ENCODE measurements around the gene RNF14. TPM values are rescaled to one million over a fixed set of nuclear protein-coding genes. Genes with fewer than 3 reads are reported as not detected.

RNF14 gene
- total and polyA plus RNA-seq, 10 of the 15 experiments (the other 5 are each of a cell fraction or from before 2014, with no cell fraction given): 13.2 to 41.8 (median 28.3) TPM

DNA sequence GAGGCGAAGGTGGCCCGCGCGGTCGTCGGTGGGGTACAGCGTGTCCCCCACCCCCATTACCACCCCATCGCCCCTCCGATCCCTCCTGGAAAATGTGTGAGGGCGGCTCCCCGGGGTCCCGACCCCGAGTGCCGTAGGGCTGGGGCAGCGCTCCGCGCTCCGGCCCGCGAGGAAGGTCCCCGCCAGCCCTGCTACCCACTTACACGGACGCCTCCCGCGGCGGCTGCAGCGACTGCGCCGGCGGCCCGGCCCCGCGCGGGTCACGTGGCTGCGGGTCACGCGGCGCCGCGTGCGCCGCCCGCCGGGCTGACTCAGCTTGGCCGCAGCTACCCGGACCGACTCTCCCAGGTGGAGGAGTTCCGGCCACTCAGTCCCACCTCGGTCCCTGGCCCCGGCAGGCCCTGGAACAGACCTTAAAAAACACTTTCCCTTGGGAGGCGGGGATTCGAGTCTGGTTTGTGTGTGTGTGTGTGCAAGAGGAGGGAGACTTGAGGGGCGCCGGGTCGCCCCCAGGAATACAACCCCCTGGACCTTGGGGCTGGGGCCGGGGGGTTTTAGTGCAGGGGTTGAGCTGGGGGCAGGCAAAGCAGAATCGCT lies 44.0 kb downstream of the RNF14 start, which contains the start of gene GNPDA1 (continued):
- no peak for TF ChIP-seq E2F8 (IDR thresholded peaks at IDR 0.05; ENCODE audit: low read depth, partially characterized antibody)
- TF ChIP-seq NRF1 (conservative IDR thresholded peaks at IDR 0.05; ENCODE audit: low read depth, low read length): no peak
- no peak for TF ChIP-seq SPI1 (IDR thresholded peaks at IDR 0.05; ENCODE audit: borderline replicate concordance, insufficient read depth, low read depth, low read length)
- TF ChIP-seq CREM (IDR thresholded peaks at IDR 0.05; ENCODE audit: low read depth): no peak
- TF ChIP-seq EED (IDR thresholded peaks at IDR 0.05; ENCODE audit: low read depth): no peak
- TF ChIP-seq ZBTB40 (IDR thresholded peaks at IDR 0.05; ENCODE audit: borderline replicate concordance): no peak
- no peak for TF ChIP-seq ASH2L (IDR thresholded peaks at IDR 0.05; ENCODE audit: borderline replicate concordance, low read depth)
- peak; percentile 74 for TF ChIP-seq POLR2A (IDR thresholded peaks at IDR 0.05; ENCODE audit: low read depth, low read length)
- TF ChIP-seq, protein P1, sequence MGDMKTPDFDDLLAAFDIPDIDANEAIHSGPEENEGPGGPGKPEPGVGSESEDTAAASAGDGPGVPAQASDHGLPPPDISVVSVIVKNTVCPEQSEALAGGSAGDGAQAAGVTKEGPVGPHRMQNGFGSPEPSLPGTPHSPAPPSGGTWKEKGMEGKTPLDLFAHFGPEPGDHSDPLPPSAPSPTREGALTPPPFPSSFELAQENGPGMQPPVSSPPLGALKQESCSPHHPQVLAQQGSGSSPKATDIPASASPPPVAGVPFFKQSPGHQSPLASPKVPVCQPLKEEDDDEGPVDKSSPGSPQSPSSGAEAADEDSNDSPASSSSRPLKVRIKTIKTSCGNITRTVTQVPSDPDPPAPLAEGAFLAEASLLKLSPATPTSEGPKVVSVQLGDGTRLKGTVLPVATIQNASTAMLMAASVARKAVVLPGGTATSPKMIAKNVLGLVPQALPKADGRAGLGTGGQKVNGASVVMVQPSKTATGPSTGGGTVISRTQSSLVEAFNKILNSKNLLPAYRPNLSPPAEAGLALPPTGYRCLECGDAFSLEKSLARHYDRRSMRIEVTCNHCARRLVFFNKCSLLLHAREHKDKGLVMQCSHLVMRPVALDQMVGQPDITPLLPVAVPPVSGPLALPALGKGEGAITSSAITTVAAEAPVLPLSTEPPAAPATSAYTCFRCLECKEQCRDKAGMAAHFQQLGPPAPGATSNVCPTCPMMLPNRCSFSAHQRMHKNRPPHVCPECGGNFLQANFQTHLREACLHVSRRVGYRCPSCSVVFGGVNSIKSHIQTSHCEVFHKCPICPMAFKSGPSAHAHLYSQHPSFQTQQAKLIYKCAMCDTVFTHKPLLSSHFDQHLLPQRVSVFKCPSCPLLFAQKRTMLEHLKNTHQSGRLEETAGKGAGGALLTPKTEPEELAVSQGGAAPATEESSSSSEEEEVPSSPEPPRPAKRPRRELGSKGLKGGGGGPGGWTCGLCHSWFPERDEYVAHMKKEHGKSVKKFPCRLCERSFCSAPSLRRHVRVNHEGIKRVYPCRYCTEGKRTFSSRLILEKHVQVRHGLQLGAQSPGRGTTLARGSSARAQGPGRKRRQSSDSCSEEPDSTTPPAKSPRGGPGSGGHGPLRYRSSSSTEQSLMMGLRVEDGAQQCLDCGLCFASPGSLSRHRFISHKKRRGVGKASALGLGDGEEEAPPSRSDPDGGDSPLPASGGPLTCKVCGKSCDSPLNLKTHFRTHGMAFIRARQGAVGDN (IDR thresholded peaks at IDR 0.05): peak; percentile 80
- TF ChIP-seq ZBED1 (IDR thresholded peaks at IDR 0.05; ENCODE audit: borderline replicate concordance): no peak
- no peak for TF ChIP-seq MTA3 (IDR thresholded peaks at IDR 0.05; ENCODE audit: borderline replicate concordance, low read length)
- no peak for TF ChIP-seq WRNIP1 (IDR thresholded peaks at IDR 0.05; ENCODE audit: borderline replicate concordance, low read depth, low read length)
- TF ChIP-seq STAT3 (IDR thresholded peaks at IDR 0.05; ENCODE audit: low read depth, low read length): no peak
- no peak for TF ChIP-seq MYC (IDR thresholded peaks at IDR 0.05; ENCODE audit: insufficient read depth, insufficient read length, insufficient replicate concordance, low read length, severe bottlenecking)
- TF ChIP-seq RELA (IDR thresholded peaks at IDR 0.05; ENCODE audit: borderline replicate concordance, partially characterized antibody): peak; percentile 59
- peak; percentile 87 for TF ChIP-seq ATF3 (IDR thresholded peaks at IDR 0.05; ENCODE audit: borderline replicate concordance, extremely low read depth, low read depth, low read length)
- TF ChIP-seq RAD51 (IDR thresholded peaks at IDR 0.05): peak; percentile 58; the same call in 1 of the 2 replicates
